Astrocyte (in vitro differentiated cells and primary cell): ENCODE measurements around the gene TGDS.

Experiments
- CTCF ChIP-seq: IDR thresholded peaks from 2 replicates; pipeline ENCODE4 v1.5.1; 2011; ENCODE audit warnings: low read depth, mild to moderate bottlenecking, inconsistent platforms, low read length, moderate library complexity; ENCODE audit not compliant: insufficient read depth
- EZH2 ChIP-seq: IDR thresholded peaks from 2 replicates; pipeline ENCODE4 v1.6.1; 2012; ENCODE audit warnings: mild to moderate bottlenecking, low read length, inconsistent platforms; ENCODE audit not compliant: insufficient read depth

GRCh38 chr13:94609196-94609595, 13.2 kb upstream of the TGDS start:
- TF ChIP-seq CTCF = no peak
- TF ChIP-seq EZH2 = no peak
